HCT116 (cell line): ENCODE results near the gene VAV2. TPM values are rescaled to one million over a fixed set of nuclear protein-coding genes. Genes with fewer than 3 reads are reported as not detected.

ENCODE experiments used
- ATAC-seq: fragments of 200-7000 bp; cut with Tn5 transposase; 2 replicates; pipeline ENCODE4 v1.9.1; 2020; ENCODE audit warnings: mild to moderate bottlenecking, moderate library complexity
- BruUV-seq: library from RNA; stranded (reverse); fragments of 400-500 nt; replicated peaks from 2 replicates; lab custom pipeline; 2021; lab: Mats Ljungman, UMichigan
- CTCF ChIA-PET: fragments of 300-600 bp; sonication (Branson Sonifier 250); formaldehyde crosslinking; loops from one replicate; lab custom pipeline; 2021; ENCODE audit warnings: antibody characterized with exemption; lab: Charles Lee
- POLR2A ChIA-PET: fragments of 300-600, 350-600 bp; sonication (Branson Sonifier 250); formaldehyde crosslinking; loops from one replicate; lab custom pipeline; 2021; ENCODE audit warnings: antibody characterized with exemption; lab: Charles Lee
- RAD21 ChIA-PET, 2 experiments: fragments of 300-600 bp; sonication (Branson Sonifier 250); formaldehyde crosslinking; loops; one replicate each; lab custom pipeline; 2023; ENCODE audit warnings: low total read pairs in 2 of 2; ENCODE audit not compliant: uncharacterized antibody in 2 of 2, unreplicated experiment in 2 of 2, low non-redundant PET in 1 of 2; lab: Charles Lee
- DNase-seq: peaks from one replicate; pipeline ENCODE4 v3.0.0-alpha.2; 2010; ENCODE audit warnings: low read depth, low spot score
- H2AFZ ChIP-seq: fragments of 200-600 bp; shearing (Covaris generic), sonication (generic); 2 replicates; pipeline ENCODE4 v1.6.1; 2017; ENCODE audit warnings: low read depth, mixed run types, mixed read lengths, antibody characterized with exemption, low read length; ENCODE audit not compliant: poor library complexity, severe bottlenecking
- H3K27ac ChIP-seq: 2 replicates; pipeline ENCODE4 v1.5.1; 2012; ENCODE audit warnings: low read depth, low read length
- H3K27me3 ChIP-seq: fragments of 200-600 bp; sonication (generic); 2 replicates; pipeline ENCODE4 v1.6.1; 2016; ENCODE audit warnings: mixed run types, low read length, mixed read lengths; ENCODE audit not compliant: insufficient read depth
- H3K36me3 ChIP-seq, 2 experiments: fragments of 200-500 bp in 1 of 2; fragments of 200-600 bp in 1 of 2; sonication (Bioruptor generic) in 1 of 2; sonication (generic) in 1 of 2; 2 replicates each; pipeline versions ENCODE4 v1.5.1 to v1.6.1; 2014 to 2016; ENCODE audit warnings: low read length in 2 of 2, inconsistent platforms in 1 of 2, mixed read lengths in 1 of 2, mixed run types in 1 of 2; ENCODE audit not compliant: insufficient read depth in 2 of 2, control insufficient read depth in 1 of 2
- H3K4me1 ChIP-seq, 2 experiments: fragments of 200-600 bp in 1 of 2; sonication (generic) in 1 of 2; 2 replicates each; pipeline versions ENCODE4 v1.5.1 to v1.6.1; 2012 to 2017; ENCODE audit warnings: low read length in 2 of 2, inconsistent platforms in 1 of 2, mild to moderate bottlenecking in 1 of 2, mixed read lengths in 1 of 2, mixed run types in 1 of 2, moderate library complexity in 1 of 2; ENCODE audit not compliant: insufficient read depth in 2 of 2, control insufficient read depth in 1 of 2
- H3K4me2 ChIP-seq: fragments of 200-600 bp; sonication (generic); 2 replicates; pipeline ENCODE4 v1.6.1; 2017; ENCODE audit warnings: mixed run types, low read length, mixed read lengths
- H3K4me3 ChIP-seq, 2 experiments: fragments of 200-600 bp in 1 of 2; sonication (generic) in 1 of 2; replicated peaks in 1 of 2; 2 replicates each; pipeline ENCODE4 v1.5.1; 2011 to 2016; ENCODE audit warnings: low read length in 2 of 2, control low read depth in 1 of 2, low read depth in 1 of 2, mild to moderate bottlenecking in 1 of 2, mixed read lengths in 1 of 2, mixed run types in 1 of 2
- H3K79me2 ChIP-seq: fragments of 200-600 bp; sonication (generic); 2 replicates; pipeline ENCODE4 v1.6.1; 2017; ENCODE audit warnings: mild to moderate bottlenecking, mixed run types, low read length, moderate library complexity, mixed read lengths; ENCODE audit not compliant: insufficient read depth
- H3K9ac ChIP-seq: fragments of 200-600 bp; sonication (generic); 2 replicates; pipeline ENCODE4 v1.6.1; 2016; ENCODE audit warnings: low read length, mixed read lengths
- H3K9me2 ChIP-seq: fragments of 200-600 bp; sonication (generic), shearing (Covaris generic); 2 replicates; pipeline ENCODE4 v1.6.1; 2017; ENCODE audit warnings: mixed run types, mild to moderate bottlenecking, moderate library complexity; ENCODE audit not compliant: insufficient read depth
- H3K9me3 ChIP-seq, 2 experiments: fragments of 200-500 bp in 1 of 2; fragments of 200-600 bp in 1 of 2; sonication (Bioruptor generic) in 1 of 2; sonication (generic) in 1 of 2; 2 replicates each; pipeline ENCODE4 v1.6.1; 2014 to 2017; ENCODE audit warnings: low read length in 2 of 2, mixed read lengths in 2 of 2, inconsistent platforms in 1 of 2, low read depth in 1 of 2, mild to moderate bottlenecking in 1 of 2, mixed run types in 1 of 2, moderate library complexity in 1 of 2; ENCODE audit not compliant: control insufficient read depth in 1 of 2, insufficient read depth in 1 of 2
- H4K20me1 ChIP-seq: fragments of 200-600 bp; sonication (generic), shearing (Covaris generic); 2 replicates; pipeline ENCODE4 v1.6.1; 2017; ENCODE audit warnings: mixed run types, mild to moderate bottlenecking, moderate library complexity; ENCODE audit not compliant: insufficient read depth
- ATF3 ChIP-seq: IDR thresholded peaks from 2 replicates; pipeline ENCODE4 v1.6.1; 2012
- CTCF ChIP-seq, 3 experiments: fragments of 200-600 bp in 1 of 3; sonication (generic) in 1 of 3; IDR thresholded peaks in 2 of 3; conservative IDR thresholded peaks in 1 of 3; 2 replicates each; pipeline ENCODE4 v1.5.1; 2012 to 2017; ENCODE audit warnings: low read depth in 2 of 3, low read length in 2 of 3, antibody characterized with exemption in 1 of 3, borderline replicate concordance in 1 of 3, control low read depth in 1 of 3, mild to moderate bottlenecking in 1 of 3, mixed read lengths in 1 of 3, mixed run types in 1 of 3, moderate library complexity in 1 of 3; ENCODE audit not compliant: insufficient read depth in 1 of 3
- EGR1 ChIP-seq: IDR thresholded peaks from 2 replicates; pipeline ENCODE4 v1.6.1; 2012; ENCODE audit warnings: low read depth
- ELF1 ChIP-seq: IDR thresholded peaks from 2 replicates; pipeline ENCODE4 v1.6.1; 2012; ENCODE audit warnings: low read depth, borderline replicate concordance
- JUND ChIP-seq: IDR thresholded peaks from 2 replicates; pipeline ENCODE4 v1.6.1; 2012
- POLR2A ChIP-seq: IDR thresholded peaks from 2 replicates; pipeline ENCODE4 v1.7.0; 2011; ENCODE audit warnings: borderline replicate concordance; ENCODE audit not compliant: insufficient read depth, insufficient read length; ENCODE audit errors: extremely low read depth
- RAD21 ChIP-seq: IDR thresholded peaks from 2 replicates; pipeline ENCODE4 v1.6.1; 2012; ENCODE audit warnings: low read depth, mild to moderate bottlenecking
- SRF ChIP-seq: IDR thresholded peaks from 2 replicates; pipeline ENCODE4 v1.6.1; 2012; ENCODE audit warnings: low read depth
- TCF7L2 ChIP-seq: IDR thresholded peaks from 2 replicates; pipeline ENCODE4 v1.7.0; 2011; ENCODE audit warnings: borderline replicate concordance, inconsistent platforms; ENCODE audit not compliant: insufficient read depth, insufficient read length; ENCODE audit errors: extremely low read depth
- intact Hi-C: fragments of 100-400 bp; cut with micrococcal nuclease; formaldehyde crosslinking; loops from 2 replicates; pipeline ENCODE4 v1.10.0; 2022
- total RNA-seq: library from RNA; stranded (reverse); gene quantifications from one replicate; pipeline ENCODE4 v1.2.1, GENCODE V29; 2021; ENCODE audit not compliant: unreplicated experiment
- TF ChIP-seq, protein P1 (sequence below): IDR thresholded peaks from 2 replicates; pipeline ENCODE4 v1.6.1; 2012; ENCODE audit warnings: low read depth

The VAV2 gene
- total RNA-seq, 1 experiment from 2014 or later: 33.2 TPM

DNA sequence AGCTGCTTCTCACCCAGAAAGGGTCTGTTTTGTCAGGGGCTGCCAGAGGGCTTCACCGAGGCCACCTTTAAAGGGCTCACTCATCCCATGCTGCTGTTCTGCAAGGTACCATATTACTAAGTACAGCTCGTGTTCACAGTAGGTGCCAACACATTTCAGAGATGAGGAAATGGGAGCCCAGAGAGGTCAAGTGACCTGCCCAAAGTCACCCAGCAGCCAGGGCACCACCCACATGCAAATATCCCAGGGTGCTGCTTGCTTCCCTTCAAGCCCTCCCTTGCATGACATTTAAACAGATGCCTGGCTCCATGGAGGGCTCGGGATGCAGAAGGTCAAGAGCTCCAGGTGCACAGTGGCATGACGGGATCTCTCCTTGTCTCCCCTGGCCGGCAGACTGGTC, 130.4 kb downstream of the VAV2 start:
- intact Hi-C loops: no loop called here
- CTCF ChIA-PET: no interaction called here
- RAD21 ChIA-PET: no interaction called here
- no peaks in the 10 kb centered on the region for H4K20me1 ChIP-seq
- POLR2A ChIA-PET: no interaction called here
- no peak overlapping the region for H3K27ac ChIP-seq
- BruUV-seq: no TSS peak
- ATAC-seq: no peak
- H3K36me3 ChIP-seq: no peaks in the 10 kb centered on the region
- no peak for TF ChIP-seq EGR1
- no peak for TF ChIP-seq RAD21
- no peak for TF ChIP-seq ELF1
- no peak for TF ChIP-seq JUND
- no peak for TF ChIP-seq TCF7L2
- TF ChIP-seq SRF: no peak
- TF ChIP-seq, protein P1, sequence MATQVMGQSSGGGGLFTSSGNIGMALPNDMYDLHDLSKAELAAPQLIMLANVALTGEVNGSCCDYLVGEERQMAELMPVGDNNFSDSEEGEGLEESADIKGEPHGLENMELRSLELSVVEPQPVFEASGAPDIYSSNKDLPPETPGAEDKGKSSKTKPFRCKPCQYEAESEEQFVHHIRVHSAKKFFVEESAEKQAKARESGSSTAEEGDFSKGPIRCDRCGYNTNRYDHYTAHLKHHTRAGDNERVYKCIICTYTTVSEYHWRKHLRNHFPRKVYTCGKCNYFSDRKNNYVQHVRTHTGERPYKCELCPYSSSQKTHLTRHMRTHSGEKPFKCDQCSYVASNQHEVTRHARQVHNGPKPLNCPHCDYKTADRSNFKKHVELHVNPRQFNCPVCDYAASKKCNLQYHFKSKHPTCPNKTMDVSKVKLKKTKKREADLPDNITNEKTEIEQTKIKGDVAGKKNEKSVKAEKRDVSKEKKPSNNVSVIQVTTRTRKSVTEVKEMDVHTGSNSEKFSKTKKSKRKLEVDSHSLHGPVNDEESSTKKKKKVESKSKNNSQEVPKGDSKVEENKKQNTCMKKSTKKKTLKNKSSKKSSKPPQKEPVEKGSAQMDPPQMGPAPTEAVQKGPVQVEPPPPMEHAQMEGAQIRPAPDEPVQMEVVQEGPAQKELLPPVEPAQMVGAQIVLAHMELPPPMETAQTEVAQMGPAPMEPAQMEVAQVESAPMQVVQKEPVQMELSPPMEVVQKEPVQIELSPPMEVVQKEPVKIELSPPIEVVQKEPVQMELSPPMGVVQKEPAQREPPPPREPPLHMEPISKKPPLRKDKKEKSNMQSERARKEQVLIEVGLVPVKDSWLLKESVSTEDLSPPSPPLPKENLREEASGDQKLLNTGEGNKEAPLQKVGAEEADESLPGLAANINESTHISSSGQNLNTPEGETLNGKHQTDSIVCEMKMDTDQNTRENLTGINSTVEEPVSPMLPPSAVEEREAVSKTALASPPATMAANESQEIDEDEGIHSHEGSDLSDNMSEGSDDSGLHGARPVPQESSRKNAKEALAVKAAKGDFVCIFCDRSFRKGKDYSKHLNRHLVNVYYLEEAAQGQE: no peak
- no peak for DNase-seq
- H3K9me3 ChIP-seq: no peaks in the 10 kb centered on the region
- no peak overlapping the region for H3K4me2 ChIP-seq
- H3K27me3 ChIP-seq: no peaks in the 10 kb centered on the region
- no peak overlapping the region for H3K9ac ChIP-seq
- H3K9me2 ChIP-seq: no peaks in the 10 kb centered on the region
- no peak overlapping the region for H2AFZ ChIP-seq
- H3K4me3 ChIP-seq: no peak overlapping the region
- H3K79me2 ChIP-seq: peaks cover 14% of the 10 kb centered on the region; the same call in 1 of the 2 replicates
- no peaks in the 10 kb centered on the region for H3K4me1 ChIP-seq

DNA sequence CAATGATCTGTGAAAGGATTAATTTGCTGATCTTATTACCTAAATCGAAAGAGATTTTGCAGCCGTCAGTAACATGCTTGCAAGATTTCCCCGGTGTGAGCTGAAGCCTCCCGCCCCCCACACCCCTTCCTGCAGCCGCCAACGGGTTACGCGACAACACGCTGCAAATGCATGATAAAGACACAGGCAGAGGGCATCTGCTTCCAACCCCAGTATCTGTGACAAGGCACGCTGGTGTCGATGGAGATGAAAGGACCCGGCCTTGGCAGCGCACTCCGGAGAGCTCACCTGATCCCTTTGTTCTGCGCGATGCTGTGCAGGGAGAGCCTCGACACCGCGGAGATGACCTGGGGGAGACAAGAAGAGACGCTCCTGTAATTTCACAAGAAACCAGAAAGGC, 131.0 kb downstream of the VAV2 start:
- Histone ChIP-seq H2AFZ (no peak overlapping the region), H3K9me3 (no peaks in the 10 kb centered on the region), H3K4me3 (no peak overlapping the region), H3K36me3 (no peaks in the 10 kb centered on the region), H3K27ac (no peak overlapping the region), H3K9ac (no peak overlapping the region), H3K79me2 (peaks cover 13% of the 10 kb centered on the region; the same call in 1 of the 2 replicates), H3K4me2 (no peak overlapping the region), H3K27me3 (no peaks in the 10 kb centered on the region), H3K9me2 (no peaks in the 10 kb centered on the region), H3K4me1 (no peaks in the 10 kb centered on the region), H4K20me1 (no peaks in the 10 kb centered on the region)
- CTCF ChIA-PET: no interaction called here
- RAD21 ChIA-PET: no interaction called here
- BruUV-seq: no TSS peak
- POLR2A ChIA-PET: no interaction called here
- ATAC-seq (no peak), DNase-seq (no peak)
- intact Hi-C loops: no loop called here
- no peak for TF ChIP-seq ATF3
- TF ChIP-seq, protein P1: no peak
- TF ChIP-seq CTCF (IDR thresholded peaks at IDR 0.05 in 2 of 3, conservative IDR thresholded peaks at IDR 0.05 in 1 of 3; ENCODE audit: borderline replicate concordance in 1 of 3, insufficient read depth in 1 of 3, low read depth in 2 of 3, low read length in 2 of 3): no peak
- TF ChIP-seq ELF1: no peak
- no peak for TF ChIP-seq RAD21
- no peak for TF ChIP-seq POLR2A
- TF ChIP-seq JUND: no peak
